A172 (cell line): ENCODE data around the gene LSM10. TPM values are rescaled to one million over a fixed set of nuclear protein-coding genes. Genes with fewer than 3 reads are reported as not detected.

Experiments used
- DNase-seq: peaks from one replicate; pipeline ENCODE4 v3.0.0-alpha.2; 2015; ENCODE audit warnings: low spot score
- total RNA-seq: library from RNA; depleted of rRNA; stranded (reverse); fragments of >200 nt; shearing (Covaris generic); gene quantifications from 2 replicates; pipeline ENCODE4 v1.2.3, GENCODE V29; 2014; rRNA removed

The LSM10 gene
- total RNA-seq, 1 experiment from 2014 or later, result 6.4 TPM

GRCh38 chr1:36351227-36351977 lies 46.3 kb downstream of the LSM10 start:
- peak; percentile 91 for DNase-seq

- peak; percentile 92 for DNase-seq
Measured at GRCh38 chr1:36350659-36351226, 47.0 kb downstream of the LSM10 start.

DNA sequence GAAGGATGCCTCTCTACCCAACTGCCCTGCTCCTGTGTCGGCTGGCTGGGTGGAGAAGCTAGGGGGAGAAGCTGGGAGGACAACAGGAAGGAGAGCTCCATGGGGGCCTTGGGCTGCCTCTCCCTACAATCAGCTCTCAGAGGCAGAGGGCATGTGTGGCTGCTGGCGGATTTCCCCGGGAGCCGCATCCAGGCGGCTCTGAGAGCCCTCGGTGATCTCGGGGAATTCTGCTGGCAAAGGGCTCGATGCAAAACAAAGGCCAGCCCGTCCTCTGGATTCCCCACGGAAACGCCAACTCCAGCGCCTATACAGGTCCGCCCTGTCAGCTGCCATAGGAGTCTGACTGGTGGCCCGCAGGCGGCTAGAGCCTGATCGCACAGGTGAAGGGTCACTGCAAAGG lies 47.9 kb downstream of the LSM10 start:
- DNase-seq, result peak; percentile 30

DNA sequence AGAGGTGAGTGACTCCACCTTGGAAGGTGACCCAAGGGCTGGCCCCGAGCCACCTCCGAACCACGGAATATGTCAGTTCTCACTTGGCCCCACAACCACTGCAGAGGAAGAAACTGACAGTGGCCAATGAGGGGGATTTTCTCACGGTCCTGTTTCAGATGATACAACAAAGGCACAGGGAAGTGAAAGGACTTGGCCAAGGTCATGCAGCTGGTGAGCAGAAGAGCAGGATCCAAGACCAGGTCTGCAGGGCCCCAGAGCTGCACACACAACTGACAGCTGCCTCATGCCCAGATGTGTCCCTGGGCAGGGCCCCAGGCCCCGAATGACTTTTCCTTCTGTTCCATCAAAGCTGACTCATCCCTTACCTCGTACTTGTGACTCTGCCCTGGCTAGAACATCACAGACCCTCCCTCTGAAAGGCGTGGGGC lies 48.5 kb downstream of the LSM10 start:
- peak; percentile 68 for DNase-seq

GRCh38 chr1:36346741-36347370 lies 50.9 kb downstream of the LSM10 start:
- no peak for DNase-seq

GRCh38 chr1:36345353-36345752 lies 52.4 kb downstream of the LSM10 start:
- no peak for DNase-seq

DNA sequence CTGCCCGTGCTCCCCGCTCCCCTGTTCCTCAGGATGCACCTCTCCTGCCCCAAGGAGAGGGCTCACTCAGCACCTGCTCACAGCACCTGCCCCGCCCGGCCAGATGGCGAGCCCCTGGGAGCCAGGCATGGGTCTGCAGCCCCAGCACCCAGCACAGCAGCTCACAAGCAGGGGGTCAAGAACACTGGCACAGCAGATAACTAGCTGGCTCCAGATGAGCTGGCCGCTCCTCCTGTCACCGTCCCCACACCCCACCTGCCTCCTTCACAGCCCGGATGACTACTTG lies 53.4 kb downstream of the LSM10 start:
- DNase-seq, result no peak

DNA sequence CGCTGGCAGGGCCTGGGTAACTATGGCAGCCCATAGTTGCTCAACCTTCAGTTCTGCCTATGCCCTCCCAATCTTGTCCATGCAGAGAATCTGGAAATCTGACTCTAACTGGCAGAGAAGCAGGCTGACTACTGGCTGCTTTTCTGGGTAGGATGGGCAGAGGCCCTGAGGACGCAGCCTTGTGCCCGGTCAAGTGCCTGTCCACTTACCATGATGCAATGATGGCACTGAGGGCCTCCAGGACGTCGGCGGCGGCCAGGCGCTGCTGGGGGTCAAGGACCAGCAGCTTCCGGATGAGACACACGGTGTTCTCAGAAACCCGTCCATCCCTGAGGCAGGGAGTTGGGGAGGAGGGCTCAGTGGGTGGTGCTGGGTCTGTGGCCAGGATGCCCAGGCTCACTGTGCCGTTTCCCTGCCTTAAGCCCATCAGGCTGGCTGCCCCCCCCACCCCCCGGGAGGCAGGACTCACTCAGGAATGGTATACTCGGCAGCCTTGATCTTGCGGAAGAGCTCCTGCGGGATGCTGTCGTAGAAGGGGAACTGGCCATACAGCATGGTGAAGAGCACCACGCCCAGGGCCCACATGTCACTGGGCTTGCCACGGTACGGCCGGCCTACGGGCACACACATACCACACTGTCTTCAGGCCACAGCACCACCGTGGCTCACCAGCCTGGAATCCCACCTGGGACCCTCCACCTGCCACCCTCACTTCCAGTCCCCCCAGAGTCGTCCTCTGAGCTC lies 53.9 kb downstream of the LSM10 start:
- no peak for DNase-seq

Other genes with a start within 250 kb of the LSM10 start
- gene TRAPPC3, start 248.4 kb downstream of the LSM10 start, total RNA-seq, result 86.7 and 110 TPM in 2 replicates
- gene MAP7D1, start 241.7 kb downstream of the LSM10 start, total RNA-seq, result 91.2 and 136 TPM in 2 replicates
- gene THRAP3, start 173.5 kb downstream of the LSM10 start, total RNA-seq, result 50.0 and 53.5 TPM in 2 replicates
- gene SH3D21, start 91.5 kb downstream of the LSM10 start, total RNA-seq, result 0.98 TPM in 1 of 2 replicates, not detected in the other
- 9.6 and 17.8 TPM in 2 replicates for gene EVA1B, start 74.3 kb downstream of the LSM10 start, total RNA-seq
- gene STK40, start 12.0 kb downstream of the LSM10 start, total RNA-seq, result 13.8 and 17.1 TPM in 2 replicates
- gene OSCP1, start 52.5 kb upstream of the LSM10 start, total RNA-seq, result 5.8 and 9.2 TPM in 2 replicates
- gene MRPS15, start 66.5 kb upstream of the LSM10 start, total RNA-seq, result 68.1 and 99.0 TPM in 2 replicates
- gene CSF3R, start 85.0 kb upstream of the LSM10 start, total RNA-seq, result not detected in 2 replicates